ENCODE measurements around the gene PDE7B.

PDE7B gene

DNA sequence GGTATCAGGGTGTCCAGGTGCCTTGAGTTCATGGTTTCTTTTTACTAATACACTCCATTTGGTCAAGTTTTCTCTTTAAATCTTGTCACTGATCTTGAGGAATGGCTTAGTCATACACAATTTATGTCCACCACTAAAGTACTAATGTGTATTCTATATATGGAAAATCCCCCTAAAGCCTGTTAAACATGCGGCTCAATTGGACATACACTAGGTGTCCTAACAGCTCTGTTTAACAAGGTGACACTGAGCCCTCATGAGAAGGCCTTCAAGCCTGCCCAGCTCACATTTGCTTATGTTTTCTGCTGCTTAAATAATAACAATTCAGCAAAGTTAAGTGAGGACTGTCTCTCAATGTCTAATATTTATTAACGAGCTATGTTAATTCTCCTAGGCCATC is 31.5 kb downstream of the PDE7B start:
- Histone ChIP-seq H3K9me2 (replicated peaks; ENCODE audit: low read depth, low read length) (no peaks in the 10 kb centered on the region), H3K9ac (ENCODE audit: low read depth, low read length, poor library complexity, severe bottlenecking) (no peak overlapping the region)

GRCh38 chr6:135883536-135883935 is 32.0 kb downstream of the PDE7B start:
- H3F3A ChIP-seq (ENCODE audit: low read depth), result no peaks in the 10 kb centered on the region
- no peak overlapping the region for H2AFZ ChIP-seq (ENCODE audit: low read length)
- no peak overlapping the region for H3K9ac ChIP-seq (ENCODE audit: low read depth, low read length, poor library complexity, severe bottlenecking)
- no peaks in the 10 kb centered on the region for H3K9me3 ChIP-seq (ENCODE audit: insufficient read depth, low read depth, low read length)
- peaks cover 13% of the 10 kb centered on the region for H3K4me1 ChIP-seq (ENCODE audit: insufficient read depth, low read length, poor library complexity, severe bottlenecking)
- no peaks in the 10 kb centered on the region for H3K79me2 ChIP-seq (ENCODE audit: insufficient read depth, low read length)
- no peaks in the 10 kb centered on the region for H3K9me2 ChIP-seq (replicated peaks; ENCODE audit: low read depth, low read length)
- no peaks in the 10 kb centered on the region for H4K20me1 ChIP-seq (ENCODE audit: insufficient read depth, low read length, poor library complexity, severe bottlenecking)
- TF ChIP-seq CTCF (conservative IDR thresholded peaks at IDR 0.05; ENCODE audit: low read length) (no peak), EZH2phosphoT487 (IDR thresholded peaks at IDR 0.05; ENCODE audit: borderline replicate concordance) (no peak)
- no peak overlapping the region for H3K4me3 ChIP-seq (ENCODE audit: low read length, poor library complexity, severe bottlenecking)
- no peaks in the 10 kb centered on the region for H3K27me3 ChIP-seq (ENCODE audit: insufficient read depth, low read length, poor library complexity, severe bottlenecking)
- no peaks in the 10 kb centered on the region for H3K36me3 ChIP-seq (ENCODE audit: insufficient read depth, low read length)
- no peak overlapping the region for H3K4me2 ChIP-seq (ENCODE audit: low read depth, low read length, poor library complexity, severe bottlenecking)

More for the DNA sequence above, 31.5 kb downstream of the PDE7B start:
- Histone ChIP-seq H3F3A (ENCODE audit: low read depth) (no peaks in the 10 kb centered on the region), H4K20me1 (ENCODE audit: insufficient read depth, low read length, poor library complexity, severe bottlenecking) (no peaks in the 10 kb centered on the region), H3K4me1 (ENCODE audit: insufficient read depth, low read length, poor library complexity, severe bottlenecking) (peaks cover 13% of the 10 kb centered on the region), H2AFZ (ENCODE audit: low read length) (no peak overlapping the region), H3K4me2 (ENCODE audit: low read depth, low read length, poor library complexity, severe bottlenecking) (no peak overlapping the region), H3K9me3 (ENCODE audit: insufficient read depth, low read depth, low read length) (no peaks in the 10 kb centered on the region), H3K36me3 (ENCODE audit: insufficient read depth, low read length) (no peaks in the 10 kb centered on the region), H3K4me3 (ENCODE audit: low read length, poor library complexity, severe bottlenecking) (no peak overlapping the region), H3K27me3 (ENCODE audit: insufficient read depth, low read length, poor library complexity, severe bottlenecking) (no peaks in the 10 kb centered on the region), H3K79me2 (ENCODE audit: insufficient read depth, low read length) (no peaks in the 10 kb centered on the region)
- TF ChIP-seq CTCF (conservative IDR thresholded peaks at IDR 0.05; ENCODE audit: low read length) (no peak), EZH2phosphoT487 (IDR thresholded peaks at IDR 0.05; ENCODE audit: borderline replicate concordance) (no peak)

DNA sequence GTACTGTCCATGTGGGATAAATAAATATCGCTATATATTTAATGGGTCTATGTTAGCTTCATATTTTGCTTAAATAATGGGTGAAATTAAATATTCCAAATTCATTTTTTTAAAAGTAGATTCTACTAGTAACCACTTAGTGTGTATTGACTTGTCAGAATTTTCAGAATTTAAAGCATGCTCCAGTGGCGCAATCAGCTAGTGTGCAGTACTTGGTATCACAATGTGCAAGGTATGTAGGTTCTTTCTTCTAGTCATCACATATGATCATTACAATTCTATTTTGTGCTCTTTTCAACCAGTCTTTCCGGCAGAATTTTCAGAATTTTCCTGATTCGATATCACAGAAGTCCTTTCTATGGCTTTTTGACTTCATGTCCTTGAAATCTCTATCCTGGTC is 32.6 kb downstream of the PDE7B start:
- H3K36me3 ChIP-seq (ENCODE audit: insufficient read depth, low read length), result no peaks in the 10 kb centered on the region
- no peaks in the 10 kb centered on the region for H3F3A ChIP-seq (ENCODE audit: low read depth)
- no peaks in the 10 kb centered on the region for H4K20me1 ChIP-seq (ENCODE audit: insufficient read depth, low read length, poor library complexity, severe bottlenecking)
- no peak overlapping the region for H3K9ac ChIP-seq (ENCODE audit: low read depth, low read length, poor library complexity, severe bottlenecking)
- H3K27me3 ChIP-seq (ENCODE audit: insufficient read depth, low read length, poor library complexity, severe bottlenecking), result no peaks in the 10 kb centered on the region
- H2AFZ ChIP-seq (ENCODE audit: low read length), result no peak overlapping the region
- H3K9me2 ChIP-seq (replicated peaks; ENCODE audit: low read depth, low read length), result no peaks in the 10 kb centered on the region
- TF ChIP-seq EZH2phosphoT487 (IDR thresholded peaks at IDR 0.05; ENCODE audit: borderline replicate concordance) (no peak), CTCF (conservative IDR thresholded peaks at IDR 0.05; ENCODE audit: low read length) (no peak)
- H3K4me2 ChIP-seq (ENCODE audit: low read depth, low read length, poor library complexity, severe bottlenecking), result no peak overlapping the region
- no peak overlapping the region for H3K4me3 ChIP-seq (ENCODE audit: low read length, poor library complexity, severe bottlenecking)
- H3K4me1 ChIP-seq (ENCODE audit: insufficient read depth, low read length, poor library complexity, severe bottlenecking), result peaks cover 13% of the 10 kb centered on the region
- H3K9me3 ChIP-seq (ENCODE audit: insufficient read depth, low read depth, low read length), result no peaks in the 10 kb centered on the region
- H3K79me2 ChIP-seq (ENCODE audit: insufficient read depth, low read length), result no peaks in the 10 kb centered on the region
